ENCODE measurements around the gene SLC4A2.
"Not testable (repeated sequence)": the region's sequence is repeated elsewhere in the genome, so short reads cannot be mapped to it uniquely, and the experiment has no call there.

The SLC4A2 gene, protein sequence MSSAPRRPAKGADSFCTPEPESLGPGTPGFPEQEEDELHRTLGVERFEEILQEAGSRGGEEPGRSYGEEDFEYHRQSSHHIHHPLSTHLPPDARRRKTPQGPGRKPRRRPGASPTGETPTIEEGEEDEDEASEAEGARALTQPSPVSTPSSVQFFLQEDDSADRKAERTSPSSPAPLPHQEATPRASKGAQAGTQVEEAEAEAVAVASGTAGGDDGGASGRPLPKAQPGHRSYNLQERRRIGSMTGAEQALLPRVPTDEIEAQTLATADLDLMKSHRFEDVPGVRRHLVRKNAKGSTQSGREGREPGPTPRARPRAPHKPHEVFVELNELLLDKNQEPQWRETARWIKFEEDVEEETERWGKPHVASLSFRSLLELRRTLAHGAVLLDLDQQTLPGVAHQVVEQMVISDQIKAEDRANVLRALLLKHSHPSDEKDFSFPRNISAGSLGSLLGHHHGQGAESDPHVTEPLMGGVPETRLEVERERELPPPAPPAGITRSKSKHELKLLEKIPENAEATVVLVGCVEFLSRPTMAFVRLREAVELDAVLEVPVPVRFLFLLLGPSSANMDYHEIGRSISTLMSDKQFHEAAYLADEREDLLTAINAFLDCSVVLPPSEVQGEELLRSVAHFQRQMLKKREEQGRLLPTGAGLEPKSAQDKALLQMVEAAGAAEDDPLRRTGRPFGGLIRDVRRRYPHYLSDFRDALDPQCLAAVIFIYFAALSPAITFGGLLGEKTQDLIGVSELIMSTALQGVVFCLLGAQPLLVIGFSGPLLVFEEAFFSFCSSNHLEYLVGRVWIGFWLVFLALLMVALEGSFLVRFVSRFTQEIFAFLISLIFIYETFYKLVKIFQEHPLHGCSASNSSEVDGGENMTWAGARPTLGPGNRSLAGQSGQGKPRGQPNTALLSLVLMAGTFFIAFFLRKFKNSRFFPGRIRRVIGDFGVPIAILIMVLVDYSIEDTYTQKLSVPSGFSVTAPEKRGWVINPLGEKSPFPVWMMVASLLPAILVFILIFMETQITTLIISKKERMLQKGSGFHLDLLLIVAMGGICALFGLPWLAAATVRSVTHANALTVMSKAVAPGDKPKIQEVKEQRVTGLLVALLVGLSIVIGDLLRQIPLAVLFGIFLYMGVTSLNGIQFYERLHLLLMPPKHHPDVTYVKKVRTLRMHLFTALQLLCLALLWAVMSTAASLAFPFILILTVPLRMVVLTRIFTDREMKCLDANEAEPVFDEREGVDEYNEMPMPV

DNA sequence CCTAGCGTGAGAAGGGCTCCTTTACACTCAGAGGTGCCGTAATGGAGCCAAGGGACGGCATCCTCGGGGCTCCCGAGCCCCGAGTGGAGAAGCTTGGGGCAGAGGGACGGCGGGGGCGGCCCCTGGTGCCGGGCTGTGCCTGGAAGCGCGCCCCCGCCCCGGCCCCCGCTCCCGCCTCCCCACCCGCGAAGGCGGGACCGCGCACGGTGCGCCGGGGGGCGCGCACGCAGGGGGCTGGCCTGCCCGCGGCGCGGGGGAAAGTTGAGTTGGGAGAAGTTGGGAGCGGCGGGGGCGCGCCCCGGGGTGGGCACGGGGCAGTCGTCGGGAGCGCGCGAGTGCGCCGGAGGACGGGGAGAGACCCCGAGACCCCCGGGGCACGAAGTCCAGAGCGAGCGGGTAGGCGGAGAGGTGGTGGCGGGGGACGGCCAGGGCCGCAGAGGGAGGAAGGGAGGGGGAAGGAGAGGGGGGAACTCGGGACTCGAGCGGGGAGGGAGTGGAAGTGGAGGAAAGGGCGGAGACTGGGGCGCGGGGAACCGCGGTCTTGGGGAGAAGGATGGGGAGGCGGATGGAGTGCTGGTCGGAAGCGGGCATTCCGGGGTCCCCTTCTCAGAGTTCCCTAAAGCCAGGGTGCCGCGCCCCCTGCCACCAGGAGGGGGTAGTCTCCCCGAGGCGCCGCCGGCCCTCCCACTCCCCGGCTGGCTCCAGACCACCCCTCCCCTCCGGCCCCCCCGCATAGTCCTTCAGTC lies at the start of gene SLC4A2:
Gene SLC4A2, plus strand, starts transcription at position 223 of the 746 bp plus-strand sequence. CDS start 2,399 bp downstream, outside the sequence.
- peaks cover 6% of the 10 kb centered on the region; the same call in 1 of the 2 replicates for H3K4me1 ChIP-seq (ENCODE audit: insufficient read depth, low read length)

DNA sequence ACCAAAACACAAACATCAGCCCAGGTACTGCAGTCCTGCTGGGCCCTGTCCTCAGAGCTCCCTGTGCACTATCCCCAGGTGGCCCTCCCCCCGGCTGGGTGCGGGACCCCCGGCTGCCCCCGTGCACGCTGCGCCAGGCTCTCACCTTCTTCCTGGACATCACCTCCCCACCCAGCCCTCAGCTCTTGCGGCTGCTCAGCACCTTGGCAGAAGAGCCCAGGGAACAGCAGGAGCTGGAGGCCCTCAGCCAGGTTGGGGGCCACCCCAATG lies 49.4 kb upstream of the SLC4A2 start:
- H3K9me3 ChIP-seq (ENCODE audit: control insufficient read depth, insufficient read depth, low read length), result no peaks in the 10 kb centered on the region
- peaks cover 27% of the 10 kb centered on the region for H3K4me1 ChIP-seq (ENCODE audit: insufficient read depth, low read length)
- H3K36me3 ChIP-seq (ENCODE audit: insufficient read depth, low read length), result no peaks in the 10 kb centered on the region
- peak overlapping the region; percentile 49; the same call in 1 of the 2 replicates for H3K9ac ChIP-seq (ENCODE audit: low read depth, low read length)

More for the DNA sequence above, at the start of gene SLC4A2:
- Histone ChIP-seq H3K36me3 (ENCODE audit: insufficient read depth, low read length) (no peaks in the 10 kb centered on the region), H3K9me3 (ENCODE audit: control insufficient read depth, insufficient read depth, low read length) (no peaks in the 10 kb centered on the region), H3K9ac (ENCODE audit: low read depth, low read length) (peak within 1 kb of the TSS; percentile 72)

DNA sequence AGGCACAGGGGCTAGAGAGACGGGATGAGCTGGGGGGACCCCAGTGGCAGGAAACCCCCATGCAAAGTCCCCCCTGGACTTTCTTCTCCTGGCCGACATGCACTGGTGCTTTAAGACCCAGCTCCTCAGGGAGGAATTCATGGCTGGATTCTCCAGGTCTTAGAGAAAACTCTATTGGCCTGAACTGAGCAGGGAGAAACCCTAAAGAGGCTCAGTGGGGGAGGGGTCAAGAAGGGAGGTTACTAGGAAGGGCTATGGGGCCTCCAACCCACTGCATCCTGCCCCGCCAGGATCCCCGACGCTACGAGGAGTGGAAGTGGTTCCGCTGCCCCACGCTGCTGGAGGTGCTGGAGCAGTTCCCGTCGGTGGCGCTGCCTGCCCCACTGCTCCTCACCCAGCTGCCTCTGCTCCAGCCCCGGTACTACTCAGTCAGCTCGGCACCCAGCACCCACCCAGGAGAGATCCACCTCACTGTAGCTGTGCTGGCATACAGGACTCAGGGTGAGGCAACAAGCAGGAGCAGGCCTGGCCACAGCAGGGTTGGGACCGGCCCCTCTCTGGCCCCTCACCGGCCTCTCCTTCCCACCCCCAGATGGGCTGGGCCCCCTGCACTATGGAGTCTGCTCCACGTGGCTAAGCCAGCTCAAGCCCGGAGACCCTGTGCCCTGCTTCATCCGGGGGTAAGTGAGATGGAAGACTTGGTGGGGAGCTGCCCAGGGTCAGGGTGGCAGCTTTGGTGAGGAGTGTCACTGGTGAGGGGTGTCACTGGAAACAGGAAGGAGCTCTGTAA lies 48.9 kb upstream of the SLC4A2 start:
- peak overlapping the region; percentile 49; the same call in 1 of the 2 replicates for H3K9ac ChIP-seq (ENCODE audit: low read depth, low read length)
- H3K9me3 ChIP-seq (ENCODE audit: control insufficient read depth, insufficient read depth, low read length), result no peaks in the 10 kb centered on the region
- no peaks in the 10 kb centered on the region for H3K36me3 ChIP-seq (ENCODE audit: insufficient read depth, low read length)
- peaks cover 27% of the 10 kb centered on the region for H3K4me1 ChIP-seq (ENCODE audit: insufficient read depth, low read length)

DNA sequence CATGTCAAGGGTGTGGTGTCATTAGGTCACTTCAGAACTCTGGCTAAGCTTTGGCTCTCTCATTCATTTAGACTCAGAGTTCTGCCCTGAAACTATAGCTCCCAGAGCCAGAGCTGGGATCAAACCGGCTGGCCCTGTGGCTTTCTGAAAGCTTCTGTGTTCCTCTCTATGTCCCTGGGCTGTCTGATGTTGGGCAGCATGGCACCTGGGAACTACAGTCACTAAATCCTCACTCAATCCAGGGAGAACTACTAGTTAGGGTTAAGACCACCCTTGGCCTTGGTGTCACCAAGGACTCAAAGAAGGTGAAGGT lies 48.3 kb upstream of the SLC4A2 start:
- peaks cover 27% of the 10 kb centered on the region for H3K4me1 ChIP-seq (ENCODE audit: insufficient read depth, low read length)

DNA sequence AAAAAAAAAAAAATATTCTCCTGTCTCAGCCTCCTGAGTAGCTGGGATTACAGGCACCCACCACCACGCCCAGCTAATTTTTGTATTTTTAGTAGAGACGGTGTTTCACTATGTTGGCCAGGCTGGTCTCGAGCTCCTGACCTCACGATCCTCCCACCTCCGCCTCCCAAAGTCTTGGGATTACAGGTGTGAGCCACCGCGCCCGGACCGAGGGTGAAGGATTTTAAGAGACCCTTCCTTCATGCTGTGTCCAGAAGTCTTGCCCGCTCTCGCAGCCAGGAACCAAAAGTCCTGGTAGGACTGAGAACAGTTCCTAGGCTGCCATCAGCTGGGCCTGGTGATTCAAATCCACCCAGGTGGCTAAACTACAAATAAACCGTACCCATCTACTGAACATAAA lies 47.8 kb upstream of the SLC4A2 start:
- H3K9me3 ChIP-seq (ENCODE audit: control insufficient read depth, insufficient read depth, low read length); H3K36me3 ChIP-seq (ENCODE audit: insufficient read depth, low read length); H3K9ac ChIP-seq (ENCODE audit: low read depth, low read length): not testable (repeated sequence)
- H3K4me1 ChIP-seq (ENCODE audit: insufficient read depth, low read length), result peaks cover 27% of the 10 kb centered on the region

More for the DNA sequence above, 48.3 kb upstream of the SLC4A2 start:
- Histone ChIP-seq H3K36me3 (ENCODE audit: insufficient read depth, low read length) (no peaks in the 10 kb centered on the region), H3K9ac (ENCODE audit: low read depth, low read length) (peak overlapping the region; percentile 49; the same call in 1 of the 2 replicates), H3K9me3 (ENCODE audit: control insufficient read depth, insufficient read depth, low read length) (no peaks in the 10 kb centered on the region)

DNA sequence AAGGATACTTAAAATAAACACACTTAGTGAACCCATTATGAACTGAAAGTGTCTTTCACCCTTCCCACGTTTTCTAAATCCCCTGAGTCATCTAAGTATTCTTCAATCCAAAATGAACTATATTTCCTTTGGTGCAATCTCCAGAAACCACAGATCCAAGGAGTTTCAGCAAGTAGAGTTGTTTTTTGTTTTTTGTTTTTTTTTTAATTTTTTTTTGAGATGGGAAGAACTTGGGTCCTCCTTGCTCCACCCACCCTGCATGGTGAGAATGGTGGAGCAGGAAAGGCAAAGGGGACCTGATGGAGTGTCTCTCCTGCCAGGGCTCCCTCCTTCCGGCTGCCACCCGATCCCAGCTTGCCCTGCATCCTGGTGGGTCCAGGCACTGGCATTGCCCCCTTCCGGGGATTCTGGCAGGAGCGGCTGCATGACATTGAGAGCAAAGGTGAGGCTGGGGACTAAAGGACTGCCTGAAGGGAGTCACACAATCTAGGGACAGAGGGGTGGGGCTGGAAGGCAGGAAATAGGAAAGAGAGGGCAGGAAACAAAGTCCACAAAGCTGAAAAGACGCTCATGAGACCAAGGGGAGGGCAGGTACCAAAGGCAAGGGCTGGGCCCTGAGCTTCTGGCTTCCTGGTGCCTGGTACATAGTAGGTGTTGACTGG lies 47.2 kb upstream of the SLC4A2 start:
- peak overlapping the region; percentile 51; the same call in 1 of the 2 replicates for H3K9ac ChIP-seq (ENCODE audit: low read depth, low read length)
- no peaks in the 10 kb centered on the region for H3K9me3 ChIP-seq (ENCODE audit: control insufficient read depth, insufficient read depth, low read length)
- H3K36me3 ChIP-seq (ENCODE audit: insufficient read depth, low read length), result no peaks in the 10 kb centered on the region
- H3K4me1 ChIP-seq (ENCODE audit: insufficient read depth, low read length), result peaks cover 27% of the 10 kb centered on the region

DNA sequence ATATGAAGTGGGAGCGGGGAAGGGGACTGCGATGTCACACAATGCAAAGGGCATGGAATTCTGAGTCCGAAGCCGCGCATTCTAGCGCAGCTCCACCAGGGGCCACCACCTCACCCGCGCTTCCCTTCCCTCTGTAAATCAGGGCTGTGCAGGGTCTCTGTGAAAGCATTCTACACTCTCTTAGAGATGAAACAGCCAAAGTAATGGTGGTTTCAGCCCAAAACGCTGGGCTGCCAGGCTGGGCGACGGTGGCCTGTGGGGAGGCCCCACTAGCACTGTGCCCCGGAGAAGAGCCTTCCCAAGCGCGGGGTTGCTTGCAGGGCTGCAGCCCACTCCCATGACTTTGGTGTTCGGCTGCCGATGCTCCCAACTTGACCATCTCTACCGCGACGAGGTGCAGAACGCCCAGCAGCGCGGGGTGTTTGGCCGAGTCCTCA lies 46.5 kb upstream of the SLC4A2 start:
- H3K9ac ChIP-seq (ENCODE audit: low read depth, low read length), result peak overlapping the region; percentile 51; the same call in 1 of the 2 replicates
- peaks cover 20% of the 10 kb centered on the region for H3K4me1 ChIP-seq (ENCODE audit: insufficient read depth, low read length)
- no peaks in the 10 kb centered on the region for H3K36me3 ChIP-seq (ENCODE audit: insufficient read depth, low read length)
- no peaks in the 10 kb centered on the region for H3K9me3 ChIP-seq (ENCODE audit: control insufficient read depth, insufficient read depth, low read length)

DNA sequence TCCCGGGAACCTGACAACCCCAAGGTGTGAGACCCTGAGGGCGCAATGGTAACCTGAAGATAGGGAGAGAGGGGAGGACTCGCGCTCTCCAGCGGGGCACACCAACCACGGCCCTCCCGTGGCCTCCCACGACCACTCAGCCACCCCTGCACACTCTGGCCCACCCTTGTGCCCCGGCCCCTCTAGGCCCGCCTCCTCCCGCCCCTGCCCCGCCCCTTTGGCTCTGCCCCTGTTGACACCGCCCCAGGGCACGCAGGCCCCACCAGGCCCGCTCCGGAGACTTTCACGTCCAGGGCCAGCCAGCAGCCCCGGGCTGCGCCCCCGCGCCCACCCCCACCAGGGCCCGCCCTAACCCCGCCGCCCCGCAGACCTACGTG lies 46.0 kb upstream of the SLC4A2 start:
- no peaks in the 10 kb centered on the region for H3K9me3 ChIP-seq (ENCODE audit: control insufficient read depth, insufficient read depth, low read length)
- peaks cover 16% of the 10 kb centered on the region for H3K4me1 ChIP-seq (ENCODE audit: insufficient read depth, low read length)
- H3K36me3 ChIP-seq (ENCODE audit: insufficient read depth, low read length), result no peaks in the 10 kb centered on the region
- H3K9ac ChIP-seq (ENCODE audit: low read depth, low read length), result peak overlapping the region; percentile 51; the same call in 1 of the 2 replicates

DNA sequence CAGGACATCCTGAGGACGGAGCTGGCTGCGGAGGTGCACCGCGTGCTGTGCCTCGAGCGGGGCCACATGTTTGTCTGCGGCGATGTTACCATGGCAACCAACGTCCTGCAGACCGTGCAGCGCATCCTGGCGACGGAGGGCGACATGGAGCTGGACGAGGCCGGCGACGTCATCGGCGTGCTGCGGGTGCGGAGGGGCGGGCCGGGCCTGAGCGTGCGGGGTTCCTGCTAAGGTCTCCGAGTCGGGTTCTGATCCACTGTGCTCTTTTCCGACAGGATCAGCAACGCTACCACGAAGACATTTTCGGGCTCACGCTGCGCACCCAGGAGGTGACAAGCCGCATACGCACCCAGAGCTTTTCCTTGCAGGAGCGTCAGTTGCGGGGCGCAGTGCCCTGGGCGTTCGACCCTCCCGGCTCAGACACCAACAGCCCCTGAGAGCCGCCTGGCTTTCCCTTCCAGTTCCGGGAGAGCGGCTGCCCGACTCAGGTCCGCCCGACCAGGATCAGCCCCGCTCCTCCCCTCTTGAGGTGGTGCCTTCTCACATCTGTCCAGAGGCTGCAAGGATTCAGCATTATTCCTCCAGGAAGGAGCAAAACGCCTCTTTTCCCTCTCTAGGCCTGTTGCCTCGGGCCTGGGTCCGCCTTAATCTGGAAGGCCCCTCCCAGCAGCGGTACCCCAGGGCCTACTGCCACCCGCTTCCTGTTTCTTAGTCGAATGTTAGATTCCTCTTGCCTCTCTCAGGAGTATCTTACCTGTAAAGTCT lies 45.5 kb upstream of the SLC4A2 start:
- H3K4me1 ChIP-seq (ENCODE audit: insufficient read depth, low read length), result peaks cover 14% of the 10 kb centered on the region
- H3K9me3 ChIP-seq (ENCODE audit: control insufficient read depth, insufficient read depth, low read length), result no peaks in the 10 kb centered on the region
- H3K9ac ChIP-seq (ENCODE audit: low read depth, low read length), result peak overlapping the region; percentile 51; the same call in 1 of the 2 replicates
- no peaks in the 10 kb centered on the region for H3K36me3 ChIP-seq (ENCODE audit: insufficient read depth, low read length)

DNA sequence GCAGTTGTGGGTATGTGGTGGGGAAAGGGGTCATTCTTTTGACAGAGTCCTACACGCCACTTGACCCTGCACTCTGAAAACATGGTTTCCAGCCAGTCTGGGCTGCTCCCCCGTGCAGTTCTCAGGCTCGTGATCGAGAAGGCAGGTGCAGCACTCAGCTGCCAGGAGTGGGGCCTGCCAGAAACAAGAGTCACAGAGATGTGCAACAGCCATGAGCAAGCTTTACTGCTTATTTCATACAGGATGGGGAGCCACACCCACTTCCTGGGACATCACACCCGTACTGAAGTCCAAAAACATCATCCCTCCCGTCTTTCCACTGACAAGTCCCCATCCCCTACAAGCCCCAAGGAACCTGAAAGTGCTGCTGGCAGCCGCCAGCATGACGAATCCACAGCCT lies 44.4 kb upstream of the SLC4A2 start:
- Histone ChIP-seq H3K9ac (ENCODE audit: low read depth, low read length) (no peak overlapping the region), H3K36me3 (ENCODE audit: insufficient read depth, low read length) (no peaks in the 10 kb centered on the region), H3K4me1 (ENCODE audit: insufficient read depth, low read length) (peaks cover 16% of the 10 kb centered on the region), H3K9me3 (ENCODE audit: control insufficient read depth, insufficient read depth, low read length) (peaks cover 4% of the 10 kb centered on the region; the same call in 1 of the 2 replicates)

DNA sequence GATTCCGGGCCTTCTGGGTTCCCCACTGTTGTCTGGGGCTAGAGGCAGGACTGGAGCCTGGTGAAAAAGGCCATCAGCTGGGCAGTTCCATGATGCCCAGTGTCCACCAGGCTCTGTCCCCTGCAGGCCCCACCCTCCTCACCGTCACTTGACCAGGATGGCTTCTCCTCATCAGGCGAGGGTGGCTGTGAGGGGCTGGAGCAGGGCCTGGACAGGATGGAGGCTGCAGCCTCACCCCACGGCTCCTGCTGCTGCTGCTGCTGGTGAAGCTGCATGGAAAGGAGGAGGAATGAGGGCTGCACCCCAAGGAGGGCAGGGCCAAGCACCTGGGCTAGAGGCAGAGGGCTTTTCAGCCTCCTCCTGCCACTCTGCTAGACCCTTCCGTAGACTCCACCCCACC lies 43.4 kb upstream of the SLC4A2 start:
- Histone ChIP-seq H3K4me1 (ENCODE audit: insufficient read depth, low read length) (peaks cover 19% of the 10 kb centered on the region), H3K9me3 (ENCODE audit: control insufficient read depth, insufficient read depth, low read length) (peaks cover 4% of the 10 kb centered on the region; the same call in 1 of the 2 replicates), H3K9ac (ENCODE audit: low read depth, low read length) (no peak overlapping the region), H3K36me3 (ENCODE audit: insufficient read depth, low read length) (no peaks in the 10 kb centered on the region)

DNA sequence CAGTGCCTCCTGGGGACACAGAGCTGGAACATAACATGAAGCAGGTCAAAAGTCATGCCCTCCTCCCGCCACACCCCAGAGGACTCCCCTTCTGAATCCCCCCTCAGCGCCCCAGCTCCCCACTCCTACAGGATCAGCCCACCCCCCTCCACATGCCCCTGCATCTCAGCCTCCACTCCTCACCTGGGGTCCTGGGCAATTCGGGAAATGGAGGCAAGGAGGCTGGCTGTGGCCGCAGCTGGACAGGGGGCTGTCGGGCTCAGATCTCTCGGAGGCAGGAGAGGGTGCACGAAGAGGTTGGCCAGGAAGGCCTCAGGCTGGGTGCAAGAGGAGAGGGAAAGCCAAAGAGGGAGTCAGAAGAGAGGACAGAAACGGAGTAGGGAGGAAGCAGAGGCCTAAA lies 42.9 kb upstream of the SLC4A2 start:
- Histone ChIP-seq H3K9me3 (ENCODE audit: control insufficient read depth, insufficient read depth, low read length) (peaks cover 4% of the 10 kb centered on the region; the same call in 1 of the 2 replicates), H3K36me3 (ENCODE audit: insufficient read depth, low read length) (no peaks in the 10 kb centered on the region), H3K4me1 (ENCODE audit: insufficient read depth, low read length) (peaks cover 18% of the 10 kb centered on the region), H3K9ac (ENCODE audit: low read depth, low read length) (no peak overlapping the region)
